Lung (tissue), 12 donors: Measurements from ENCODE around the gene FAM98A. TPM values are rescaled to one million over a fixed set of nuclear protein-coding genes. Genes with fewer than 3 reads are reported as not detected.

ENCODE experiments used
- ATAC-seq: fragments of 200-7000 bp; cut with Tn5 transposase; one replicate; pipeline ENCODE4 v1.9.1; 2020; ENCODE audit warnings: moderate number of reproducible peaks; ENCODE audit not compliant: insufficient read depth, low FRiP score
- DNase-seq, 3 donors: peaks; one replicate each; pipeline ENCODE4 v3.0.0-alpha.2; 2013 to 2017
- H3K27ac ChIP-seq, 2 donors: one replicate each; pipeline ENCODE4 v1.5.1; 2013; ENCODE audit warnings: mild to moderate bottlenecking in 2 of 2, moderate library complexity in 2 of 2, control low read depth in 1 of 2, inconsistent platforms in 1 of 2, low read depth in 1 of 2, low read length in 1 of 2
- H3K27me3 ChIP-seq, 3 donors: one replicate each; pipeline ENCODE4 v1.5.1; 2013; ENCODE audit warnings: low read length in 2 of 3; ENCODE audit not compliant: control insufficient read depth in 3 of 3, insufficient read depth in 3 of 3
- H3K36me3 ChIP-seq, 4 donors: one replicate each; pipeline ENCODE4 v1.5.1; 2013; ENCODE audit warnings: low read length in 4 of 4, mild to moderate bottlenecking in 1 of 4, moderate library complexity in 1 of 4; ENCODE audit not compliant: control insufficient read depth in 4 of 4, insufficient read depth in 4 of 4
- H3K4me1 ChIP-seq, 5 donors: one replicate each; pipeline ENCODE4 v1.5.1; 2013; ENCODE audit warnings: low read length in 5 of 5, mild to moderate bottlenecking in 2 of 5, moderate library complexity in 1 of 5; ENCODE audit not compliant: control insufficient read depth in 5 of 5, insufficient read depth in 5 of 5
- H3K4me3 ChIP-seq: one replicate; pipeline ENCODE4 v1.5.1; 2013; ENCODE audit warnings: mild to moderate bottlenecking, control low read depth, moderate library complexity
- H3K9ac ChIP-seq, 2 donors: one replicate each; pipeline ENCODE4 v1.5.1; 2013; ENCODE audit warnings: low read length in 2 of 2, control low read depth in 1 of 2; ENCODE audit not compliant: insufficient read depth in 1 of 2
- H3K9me3 ChIP-seq, 4 donors: one replicate each; pipeline ENCODE4 v1.5.1; 2013; ENCODE audit warnings: low read length in 3 of 4, mild to moderate bottlenecking in 1 of 4, moderate library complexity in 1 of 4; ENCODE audit not compliant: control insufficient read depth in 4 of 4, insufficient read depth in 3 of 4
- CTCF ChIP-seq: IDR thresholded peaks from 2 replicates; pipeline ENCODE4 v1.5.1; 2012; ENCODE audit warnings: mild to moderate bottlenecking; ENCODE audit errors: control extremely low read depth, extremely low read depth
- WGBS, 2 donors: extraction: QIAGEN DNeasy Blood & Tissue Kit; methylation state at CpG; one replicate each; pipeline ENCODE4 v1.1.7; 2013; 5-methylcytosine and 5-hydroxymethylcytosine counted together
- polyA plus RNA-seq, 2 donors: library from polyadenylated mRNA; stranded (reverse); fragments of 200-250 nt; gene quantifications; one replicate each; pipeline ENCODE4 v1.2.1, GENCODE V29; 2013
- total RNA-seq, 2 donors: library from RNA; depleted of rRNA in 1 of 2; stranded (reverse); fragments of >200 nt in 1 of 2; gene quantifications; one replicate each; pipeline ENCODE4 v1.2.1, GENCODE V29; 2014 to 2021
- donor health status: control.
- donor health status: control.
- donor health status: Bipolar disorder and iron deficiency.
- donor health status: healthy.
- donor health status: DM: yes; HTN: yes; CAD: no.

The FAM98A gene
- total and polyA plus RNA-seq, 4 donors = 14.9 to 33.9 (median 28.0) TPM

- DNase-seq = no peak
- Histone ChIP-seq H3K9ac (no peak overlapping the region), H3K27ac (no peak overlapping the region), H3K4me1 (no peaks in the 10 kb centered on the region), H3K27me3 (peaks cover 0 to 2% (median 0%) of the 10 kb centered on the region in 3 donors), H3K4me3 (no peak overlapping the region), H3K9me3 (no peaks in the 10 kb centered on the region), H3K36me3 (no peaks in the 10 kb centered on the region)
- no peak for TF ChIP-seq CTCF
- ATAC-seq = no peak
- WGBS, 2 donors = 86 to 95% methylated on average over 6 of the region's 6 CpGs
These were observed 29.1 kb upstream of the FAM98A start for GRCh38 chr2:33628031-33628827.

- TF ChIP-seq CTCF = no peak
- 96% methylated on average over 1 of the region's 1 CpG for WGBS, 2 donors
- ATAC-seq = no peak
- H3K9ac ChIP-seq = no peak overlapping the region
- DNase-seq = no peak
- H3K27ac ChIP-seq = no peak overlapping the region
- H3K27me3 ChIP-seq = no peaks in the 10 kb centered on the region
- no peaks in the 10 kb centered on the region for H3K4me1 ChIP-seq
- H3K36me3 ChIP-seq = no peaks in the 10 kb centered on the region
- H3K4me3 ChIP-seq = no peak overlapping the region
- H3K9me3 ChIP-seq = peaks cover 0 to 2% (median 0%) of the 10 kb centered on the region in 4 donors
These were observed 19.9 kb upstream of the FAM98A start for GRCh38 chr2:33619028-33619427.

GRCh38 chr2:33617989-33618388 lies 18.9 kb upstream of the FAM98A start:
- Histone ChIP-seq H3K4me3 (no peak overlapping the region), H3K9me3 (peaks cover 0 to 2% (median 0%) of the 10 kb centered on the region in 4 donors), H3K27ac (no peak overlapping the region), H3K27me3 (no peaks in the 10 kb centered on the region), H3K36me3 (no peaks in the 10 kb centered on the region), H3K9ac (no peak overlapping the region), H3K4me1 (no peaks in the 10 kb centered on the region)
- no peak for DNase-seq
- WGBS, 2 donors = 89 to 97% methylated on average over 1 of the region's 1 CpG
- TF ChIP-seq CTCF = no peak
- no peak for ATAC-seq

GRCh38 chr2:33617401-33617800 lies 18.3 kb upstream of the FAM98A start:
- WGBS, 2 donors = 84 to 86% methylated on average over 2 of the region's 2 CpGs
- ATAC-seq (no peak), DNase-seq (no peak)
- Histone ChIP-seq H3K27me3 (no peaks in the 10 kb centered on the region), H3K9me3 (peaks cover 0 to 2% (median 0%) of the 10 kb centered on the region in 4 donors), H3K9ac (no peak overlapping the region), H3K4me1 (no peaks in the 10 kb centered on the region), H3K27ac (no peak overlapping the region), H3K4me3 (no peak overlapping the region), H3K36me3 (no peaks in the 10 kb centered on the region)
- TF ChIP-seq CTCF = no peak
